AG04449 (cell line): ENCODE results near the gene SLFN12.
"Not testable (repeated sequence)": the region's sequence is repeated elsewhere in the genome, so short reads cannot be mapped to it uniquely, and the experiment has no call there.

Source experiments
- CTCF ChIA-PET: fragments of 350-600 bp; formaldehyde crosslinking; extraction: SDS; loops from one replicate; lab custom pipeline; 2021; ENCODE audit warnings: antibody characterized with exemption; lab: Yijun Ruan, JAX
- POLR2A ChIA-PET: fragments of 400-600, 350-600 bp; formaldehyde crosslinking; extraction: SDS; loops from one replicate; lab custom pipeline; 2020; ENCODE audit warnings: antibody characterized with exemption, inconsistent platforms; lab: Yijun Ruan, JAX
- DNase-seq: peaks from one replicate; pipeline ENCODE4 v3.0.0-alpha.2; 2010; ENCODE audit warnings: low read depth, low spot score
- H3K4me3 ChIP-seq: 2 replicates; pipeline ENCODE4 v1.5.1; 2011; ENCODE audit warnings: low read depth, mild to moderate bottlenecking, control low read depth, low read length
- CTCF ChIP-seq: IDR thresholded peaks from one replicate; pipeline ENCODE4 v1.5.1; 2011; ENCODE audit warnings: mild to moderate bottlenecking, moderate library complexity, low read length, control low read depth, inconsistent platforms; ENCODE audit not compliant: insufficient read depth; ENCODE audit errors: missing control alignments

SLFN12 gene

GRCh38 chr17:35447499-35447898 is 15.2 kb upstream of the SLFN12 start:
- no peak for DNase-seq
- CTCF ChIA-PET = interaction anchor here (1.4 kb wide), 1 partner anchor 24 kb away, joined by 3 read pairs; no protein-coding TSS in a partner anchor
- H3K4me3 ChIP-seq = no peak overlapping the region
- POLR2A ChIA-PET = no interaction called here
- no peak for TF ChIP-seq CTCF

GRCh38 chr17:35438433-35438832 is 6.1 kb upstream of the SLFN12 start:
- H3K4me3 ChIP-seq = no peak overlapping the region
- ChIA-PET CTCF (interaction anchor here (0.6 to 1.0 kb wide), 3 partner anchors 101 to 798 kb away, joined by 3 read pairs; no protein-coding TSS in a partner anchor), POLR2A (interaction anchor here (0.7 kb wide), 1 partner anchor 1666 kb away, joined by 3 read pairs; no protein-coding TSS in a partner anchor)
- no peak for TF ChIP-seq CTCF
- no peak for DNase-seq

GRCh38 chr17:35433075-35433894 is 985 bp upstream of the SLFN12 start:
- CTCF ChIA-PET = interaction anchor here (1.0 to 1.3 kb wide), 3 partner anchors 100 to 143 kb away, joined by 3 to 4 read pairs (median 3); no protein-coding TSS in a partner anchor
- peak overlapping the region; percentile 84 for H3K4me3 ChIP-seq
- peak; percentile 99 for DNase-seq
- POLR2A ChIA-PET = interaction anchor here (0.7 to 2.1 kb wide), 8 partner anchors 33 to 1132 kb away, joined by 3 to 20 read pairs (median 3); partner anchors contain the start of genes SLFN11, SLFN5 and TAF15
- peak; percentile 55 for TF ChIP-seq CTCF

GRCh38 chr17:35429702-35430101 is 2.6 kb downstream of the SLFN12 start:
- CTCF ChIA-PET = interaction anchor here (1.7 kb wide), 1 partner anchor 118 kb away, joined by 4 read pairs; no protein-coding TSS in a partner anchor
- no peak for DNase-seq
- POLR2A ChIA-PET = interaction anchor here (1.2 kb wide), 1 partner anchor 56 kb away, joined by 3 read pairs; the partner anchor contains the start of gene SLFN11
- no peak for TF ChIP-seq CTCF
- H3K4me3 ChIP-seq = no peak overlapping the region

- H3K4me3 ChIP-seq = no peak overlapping the region
- ChIA-PET CTCF (no interaction called here), POLR2A (no interaction called here)
- TF ChIP-seq CTCF = no peak
- DNase-seq = no peak
Measured at GRCh38 chr17:35428229-35428628, 4.1 kb downstream of the SLFN12 start.

- TF ChIP-seq CTCF = no peak
- ChIA-PET POLR2A (interaction anchor here (1.1 kb wide), 1 partner anchor 73 kb away, joined by 3 read pairs; no protein-coding TSS in a partner anchor), CTCF (interaction anchor here (1.5 kb wide), 3 partner anchors 17 to 111 kb away, joined by 3 to 6 read pairs (median 3); partner anchors contain the start of gene SLFN13)
- no peak for DNase-seq
- no peak overlapping the region for H3K4me3 ChIP-seq
Measured at GRCh38 chr17:35423761-35424160, 8.5 kb downstream of the SLFN12 start.

GRCh38 chr17:35421069-35421468 is 11.2 kb downstream of the SLFN12 start:
- H3K4me3 ChIP-seq, DNase-seq: not testable (repeated sequence)
- CTCF ChIA-PET = interaction anchor here (1.1 kb wide), 1 partner anchor 9 kb away, joined by 3 read pairs; no protein-coding TSS in a partner anchor
- POLR2A ChIA-PET = interaction anchor here (0.7 kb wide), 1 partner anchor 1059 kb away, joined by 5 read pairs; no protein-coding TSS in a partner anchor
